Measurements from ENCODE around the gene KSR1. TPM values are rescaled to one million over a fixed set of nuclear protein-coding genes. Genes with fewer than 3 reads are reported as not detected.

The KSR1 gene
- total RNA-seq, 1 donor, result 15.5 TPM

- H3K4me3 ChIP-seq (ENCODE audit: low read depth, low read length), result no peak overlapping the region
- no peak for DNase-seq (ENCODE audit: low read depth)
- no peak for TF ChIP-seq CTCF (IDR thresholded peaks at IDR 0.05; ENCODE audit: insufficient read depth, low read depth, low read length)
These were observed 55.1 kb downstream of the KSR1 start for GRCh38 chr17:27511168-27511883.

GRCh38 chr17:27512031-27512430, 55.8 kb downstream of the KSR1 start:
- no peak for DNase-seq (ENCODE audit: low read depth)
- H3K4me3 ChIP-seq (ENCODE audit: low read depth, low read length), result no peak overlapping the region
- no peak for TF ChIP-seq CTCF (IDR thresholded peaks at IDR 0.05; ENCODE audit: insufficient read depth, low read depth, low read length)

GRCh38 chr17:27512511-27513346, 56.5 kb downstream of the KSR1 start:
- peak; percentile 86 for DNase-seq (ENCODE audit: low read depth)
- no peak overlapping the region for H3K4me3 ChIP-seq (ENCODE audit: low read depth, low read length)
- TF ChIP-seq CTCF (IDR thresholded peaks at IDR 0.05; ENCODE audit: insufficient read depth, low read depth, low read length), result no peak

- no peak overlapping the region for H3K4me3 ChIP-seq (ENCODE audit: low read depth, low read length)
- TF ChIP-seq CTCF (IDR thresholded peaks at IDR 0.05; ENCODE audit: insufficient read depth, low read depth, low read length), result no peak
- no peak for DNase-seq (ENCODE audit: low read depth)
These were observed 57.6 kb downstream of the KSR1 start for GRCh38 chr17:27513849-27514248.

- TF ChIP-seq CTCF (IDR thresholded peaks at IDR 0.05; ENCODE audit: insufficient read depth, low read depth, low read length), result no peak
- no peak for DNase-seq (ENCODE audit: low read depth)
- H3K4me3 ChIP-seq (ENCODE audit: low read depth, low read length), result no peak overlapping the region
These were observed 58.6 kb downstream of the KSR1 start for GRCh38 chr17:27514595-27515413.

- TF ChIP-seq CTCF (IDR thresholded peaks at IDR 0.05; ENCODE audit: insufficient read depth, low read depth, low read length), result no peak
- no peak overlapping the region for H3K4me3 ChIP-seq (ENCODE audit: low read depth, low read length)
- no peak for DNase-seq (ENCODE audit: low read depth)
These were observed 61.8 kb downstream of the KSR1 start for GRCh38 chr17:27518048-27518447.

Data from fibroblast of villous mesenchyme (primary cell).